GM12872 (cell line): ENCODE results near the gene PAPPA.

Experiments used
- CTCF ChIP-seq: IDR thresholded peaks from 3 replicates; pipeline ENCODE4 v1.5.1; 2011; ENCODE audit warnings: low read depth, mild to moderate bottlenecking, low read length, moderate library complexity; ENCODE audit not compliant: insufficient read depth

The PAPPA gene

GRCh38 chr9:116152941-116153764, 438 bp upstream of the PAPPA start:
- no peak for TF ChIP-seq CTCF

GRCh38 chr9:116154334-116154975, 864 bp downstream of the PAPPA start:
- TF ChIP-seq CTCF: no peak

DNA sequence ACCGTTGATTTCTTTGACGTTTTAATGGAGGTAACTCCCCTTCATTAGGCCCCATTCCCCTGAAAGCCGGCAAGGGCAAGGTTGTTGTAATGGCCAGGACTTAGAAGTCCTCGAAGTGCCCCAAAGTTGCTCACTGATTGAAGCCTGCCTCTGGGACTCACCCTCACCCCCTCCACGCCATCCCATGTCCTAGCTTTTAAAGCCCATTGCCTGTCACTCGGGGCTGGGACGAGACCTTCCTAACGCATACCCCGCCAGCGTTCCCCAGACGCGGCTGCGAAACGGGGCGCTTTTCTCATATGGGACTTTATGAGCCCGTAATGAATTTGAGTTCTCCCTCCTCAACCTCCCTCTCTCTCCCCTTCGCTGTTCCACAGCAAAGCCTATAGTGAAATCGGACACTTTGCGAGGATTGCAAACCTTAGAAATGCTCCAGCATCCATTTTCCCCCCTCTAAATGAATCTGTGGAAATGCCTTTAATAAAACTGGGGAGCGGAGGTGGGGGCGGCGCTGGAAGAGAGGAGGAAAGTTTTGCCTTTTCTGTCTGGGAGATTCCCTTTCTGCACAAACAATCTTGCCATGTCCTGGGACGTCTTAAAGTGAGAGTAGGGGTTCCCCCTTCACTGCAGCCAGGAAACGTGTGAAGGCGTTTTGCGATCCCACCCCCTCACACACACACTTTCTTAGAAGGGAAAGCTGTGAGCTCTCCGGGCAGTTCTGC, 1.5 kb downstream of the PAPPA start:
- no peak for TF ChIP-seq CTCF

DNA sequence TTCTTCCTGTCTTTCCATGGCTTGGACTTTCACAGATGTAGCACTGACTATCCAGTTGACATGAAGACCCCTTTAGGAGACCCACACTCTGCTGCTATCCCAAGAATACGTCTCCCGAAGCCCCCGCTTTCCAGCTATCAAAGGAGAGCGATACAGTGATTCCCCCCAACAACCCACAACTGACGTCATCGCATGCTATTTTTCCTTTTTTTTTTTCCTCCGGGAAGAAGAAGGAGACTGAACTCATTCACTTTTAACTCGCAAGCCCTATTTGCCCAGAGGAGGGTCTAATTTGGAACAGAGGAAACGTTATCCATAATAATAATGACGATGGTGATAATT, 2.1 kb downstream of the PAPPA start:
- no peak for TF ChIP-seq CTCF

DNA sequence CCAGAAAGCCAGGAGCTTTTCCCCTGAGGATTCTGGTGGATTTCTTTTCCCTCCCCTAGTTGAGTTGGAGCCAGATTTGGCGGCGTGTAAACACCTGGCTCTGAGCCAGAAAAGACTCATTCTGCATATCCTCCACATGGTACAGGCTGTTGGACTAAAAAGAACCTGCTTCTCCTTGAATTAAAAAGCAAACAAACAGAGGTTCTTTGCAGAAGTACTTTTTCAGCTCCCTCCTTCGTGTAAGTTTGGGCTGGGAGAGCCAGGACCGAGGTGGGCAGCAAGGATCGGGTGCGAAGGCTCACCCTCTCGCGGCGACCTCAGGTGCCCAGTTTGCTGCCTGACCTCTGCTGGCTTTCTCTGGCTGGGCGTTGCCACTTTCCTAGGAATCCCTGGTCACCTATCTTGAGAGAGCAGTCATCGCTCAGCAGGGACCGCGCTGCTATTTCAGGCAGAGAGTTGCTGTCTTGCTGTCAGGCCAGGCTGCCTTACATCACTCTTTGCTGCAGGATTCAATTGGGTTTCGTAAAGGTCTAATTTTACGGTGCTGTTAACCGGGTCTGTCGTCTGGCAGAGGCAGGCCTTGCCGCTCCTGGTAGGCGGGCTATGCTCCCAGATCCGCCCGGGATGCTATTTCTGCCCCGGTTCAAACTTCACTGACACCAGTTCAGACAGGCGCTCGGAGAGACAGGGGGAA, 3.2 kb downstream of the PAPPA start:
- TF ChIP-seq CTCF: no peak

- TF ChIP-seq CTCF: no peak
These were observed 4.0 kb downstream of the PAPPA start for GRCh38 chr9:116157436-116158138.
